GM23338 (cell line): ENCODE measurements around the gene HOXB3.

Source experiments
- CREB1 ChIP-seq: fragments of 250-450 bp; sonication (Bioruptor Pico); IDR thresholded peaks from 2 replicates; pipeline ENCODE4 v1.5.0; 2020; ENCODE audit warnings: low read depth, mild to moderate bottlenecking, moderate library complexity
- ETS1 ChIP-seq: IDR thresholded peaks from 2 replicates; pipeline ENCODE4 v1.6.1; 2016; ENCODE audit warnings: antibody characterized with exemption
- EZH2 ChIP-seq: fragments of 200-600 bp; sonication (generic); IDR thresholded peaks from one replicate; pipeline ENCODE4 v1.8.0; 2017; ENCODE audit warnings: antibody characterized with exemption, mild to moderate bottlenecking, low read depth; ENCODE audit not compliant: unreplicated experiment
- EZH2phosphoT487 ChIP-seq: fragments of 200-600 bp; sonication (generic); IDR thresholded peaks from one replicate; pipeline ENCODE4 v1.8.1; 2018; ENCODE audit warnings: antibody characterized with exemption; ENCODE audit not compliant: unreplicated experiment
- JUNB ChIP-seq: IDR thresholded peaks from one replicate; pipeline ENCODE4 v1.6.1; 2016; ENCODE audit warnings: antibody characterized with exemption; ENCODE audit not compliant: unreplicated experiment
- NANOG ChIP-seq: IDR thresholded peaks from 2 replicates; pipeline ENCODE4 v1.6.1; 2016; ENCODE audit warnings: antibody characterized with exemption, borderline replicate concordance
- POLR2AphosphoS5 ChIP-seq: IDR thresholded peaks from 2 replicates; pipeline ENCODE4 v1.6.1; 2016; ENCODE audit warnings: antibody characterized with exemption, low read depth
- REST ChIP-seq: IDR thresholded peaks from one replicate; pipeline ENCODE4 v1.6.1; 2018; ENCODE audit warnings: antibody characterized with exemption; ENCODE audit not compliant: unreplicated experiment
- STAT1 ChIP-seq: IDR thresholded peaks from one replicate; pipeline ENCODE4 v1.6.1; 2016; ENCODE audit warnings: antibody characterized with exemption; ENCODE audit not compliant: unreplicated experiment
- ZNF114 ChIP-seq: fragments of 250-450 bp; sonication (Bioruptor Pico); IDR thresholded peaks from 2 replicates; pipeline ENCODE4 v1.5.0; 2020; ENCODE audit warnings: mild to moderate bottlenecking, moderate library complexity
- ZNF331 ChIP-seq: fragments of 250-450 bp; sonication (Bioruptor Pico); IDR thresholded peaks from 2 replicates; pipeline ENCODE4 v1.5.0; 2020; ENCODE audit warnings: low read depth, mild to moderate bottlenecking, moderate library complexity
- TF ChIP-seq, protein P1 (sequence below), 2 experiments: fragments of 200-600 bp in 1 of 2; sonication (generic) in 1 of 2; conservative IDR thresholded peaks; 2 replicates each; pipeline versions ENCODE4 v1.5.1 to v1.6.1; 2016 to 2017; ENCODE audit warnings: antibody characterized with exemption in 2 of 2, low read depth in 2 of 2, mild to moderate bottlenecking in 2 of 2, moderate library complexity in 1 of 2

- TF ChIP-seq, protein P1, sequence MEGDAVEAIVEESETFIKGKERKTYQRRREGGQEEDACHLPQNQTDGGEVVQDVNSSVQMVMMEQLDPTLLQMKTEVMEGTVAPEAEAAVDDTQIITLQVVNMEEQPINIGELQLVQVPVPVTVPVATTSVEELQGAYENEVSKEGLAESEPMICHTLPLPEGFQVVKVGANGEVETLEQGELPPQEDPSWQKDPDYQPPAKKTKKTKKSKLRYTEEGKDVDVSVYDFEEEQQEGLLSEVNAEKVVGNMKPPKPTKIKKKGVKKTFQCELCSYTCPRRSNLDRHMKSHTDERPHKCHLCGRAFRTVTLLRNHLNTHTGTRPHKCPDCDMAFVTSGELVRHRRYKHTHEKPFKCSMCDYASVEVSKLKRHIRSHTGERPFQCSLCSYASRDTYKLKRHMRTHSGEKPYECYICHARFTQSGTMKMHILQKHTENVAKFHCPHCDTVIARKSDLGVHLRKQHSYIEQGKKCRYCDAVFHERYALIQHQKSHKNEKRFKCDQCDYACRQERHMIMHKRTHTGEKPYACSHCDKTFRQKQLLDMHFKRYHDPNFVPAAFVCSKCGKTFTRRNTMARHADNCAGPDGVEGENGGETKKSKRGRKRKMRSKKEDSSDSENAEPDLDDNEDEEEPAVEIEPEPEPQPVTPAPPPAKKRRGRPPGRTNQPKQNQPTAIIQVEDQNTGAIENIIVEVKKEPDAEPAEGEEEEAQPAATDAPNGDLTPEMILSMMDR (conservative IDR thresholded peaks at IDR 0.05; ENCODE audit: low read depth in 2 of 2), result no peak
- TF ChIP-seq EZH2 (peak; percentile 95), CREB1 (CRISPR knock-in tag) (no peak), STAT1 (no peak), EZH2phosphoT487 (no peak), REST (no peak), POLR2AphosphoS5 (no peak), ETS1 (no peak), JUNB (no peak), NANOG (no peak), ZNF331 (no peak), ZNF114 (no peak)
Measured at GRCh38 chr17:48622857-48623256, 32.8 kb upstream of the HOXB3 start.
